AG10803 (cell line): ENCODE measurements around the gene GPC2.

Experiments used
- DNase-seq: peaks from one replicate; pipeline ENCODE4 v3.0.0; 2010; ENCODE audit warnings: low read depth
- H3K4me3 ChIP-seq: 2 replicates; pipeline ENCODE4 v1.5.1; 2011; ENCODE audit warnings: mild to moderate bottlenecking, low read length, control low read depth
- CTCF ChIP-seq: conservative IDR thresholded peaks from 2 replicates; pipeline ENCODE4 v1.5.1; 2011; ENCODE audit warnings: mild to moderate bottlenecking, low read length, control low read depth, inconsistent platforms

The GPC2 gene

GRCh38 chr7:100163006-100163531 lies 14.1 kb downstream of the GPC2 start:
- no peak overlapping the region for H3K4me3 ChIP-seq
- TF ChIP-seq CTCF: no peak
- DNase-seq: no peak

GRCh38 chr7:100160067-100160466 lies 17.1 kb downstream of the GPC2 start:
- no peak for DNase-seq
- no peak for TF ChIP-seq CTCF
- H3K4me3 ChIP-seq: no peak overlapping the region

GRCh38 chr7:100159099-100159623 lies 18.0 kb downstream of the GPC2 start:
- no peak for TF ChIP-seq CTCF
- no peak for DNase-seq
- peak overlapping the region; percentile 69 for H3K4me3 ChIP-seq

- peak within 1 kb of the TSS; percentile 69 for H3K4me3 ChIP-seq
- DNase-seq: peak; percentile 73
- TF ChIP-seq CTCF: no peak
These were observed 18.7 kb downstream of the GPC2 start, which contains the start of gene TRAPPC14 for GRCh38 chr7:100158229-100159098. TRAPPC14 (minus strand) TSS chr7:100158723; CDS start chr7:100158499, 224 bp downstream.

GRCh38 chr7:100157334-100158228 lies 19.6 kb downstream of the GPC2 start:
- DNase-seq: peak; percentile 48
- TF ChIP-seq CTCF: peak; percentile 24
- H3K4me3 ChIP-seq: peak overlapping the region; percentile 69

- no peak for DNase-seq
- H3K4me3 ChIP-seq: peak overlapping the region; percentile 69
- no peak for TF ChIP-seq CTCF
These were observed 20.2 kb downstream of the GPC2 start for GRCh38 chr7:100157069-100157333.
